NCI-H1694 treated with DMSO at 0.1 percent for 48 hours (cell line): ENCODE measurements around the gene ASCL4.

Experiments
- DNase-seq: peaks from one replicate; lab custom pipeline; 2025; lab: John Stamatoyannopoulos, UW

ASCL4 gene

GRCh38 chr12:107778383-107779025 lies 4.0 kb downstream of the ASCL4 start:
- no peak for DNase-seq

GRCh38 chr12:107779077-107779831 lies 4.8 kb downstream of the ASCL4 start:
- DNase-seq: no peak

- no peak for DNase-seq
Measured at GRCh38 chr12:107780298-107780697, 5.8 kb downstream of the ASCL4 start.

- no peak for DNase-seq
Measured at GRCh38 chr12:107782067-107782466, 7.6 kb downstream of the ASCL4 start.

GRCh38 chr12:107783406-107784376 lies 9.2 kb downstream of the ASCL4 start:
- no peak for DNase-seq

GRCh38 chr12:107788281-107788680 lies 13.8 kb downstream of the ASCL4 start:
- no peak for DNase-seq

- DNase-seq: no peak
Measured at GRCh38 chr12:107788690-107789458, 14.4 kb downstream of the ASCL4 start.

GRCh38 chr12:107791465-107792089 lies 17.1 kb downstream of the ASCL4 start:
- DNase-seq: no peak

- no peak for DNase-seq
Measured at GRCh38 chr12:107794451-107794850, 19.9 kb downstream of the ASCL4 start.

GRCh38 chr12:107798580-107798979 lies 24.1 kb downstream of the ASCL4 start:
- DNase-seq: no peak

- no peak for DNase-seq
Measured at GRCh38 chr12:107801150-107801549, 26.6 kb downstream of the ASCL4 start.

- DNase-seq: no peak
Measured at GRCh38 chr12:107803092-107803491, 28.6 kb downstream of the ASCL4 start.

- no peak for DNase-seq
Measured at GRCh38 chr12:107805488-107806180, 31.1 kb downstream of the ASCL4 start.

GRCh38 chr12:107807471-107808150 lies 33.1 kb downstream of the ASCL4 start:
- no peak for DNase-seq

- DNase-seq: no peak
Measured at GRCh38 chr12:107817250-107817649, 42.7 kb downstream of the ASCL4 start.

GRCh38 chr12:107818984-107819383 lies 44.5 kb downstream of the ASCL4 start:
- no peak for DNase-seq

GRCh38 chr12:107822356-107822755 lies 47.9 kb downstream of the ASCL4 start:
- DNase-seq: no peak
